Fibroblast of lung (primary cell): ENCODE results near the gene BORA.

Source experiments
- CTCF ChIP-seq, 2 donors: IDR thresholded peaks in 1 of 2; conservative IDR thresholded peaks in 1 of 2; 1 replicate in 1 of 2; 2 replicates in 1 of 2; pipeline ENCODE4 v1.5.1; 2011 to 2012; ENCODE audit warnings: low read length in 2 of 2, control low read depth in 1 of 2, inconsistent platforms in 1 of 2, low read depth in 1 of 2, mild to moderate bottlenecking in 1 of 2
- EZH2 ChIP-seq: IDR thresholded peaks from 2 replicates; pipeline ENCODE4 v1.5.1; 2012; ENCODE audit warnings: low read length, control low read depth, mild to moderate bottlenecking; ENCODE audit errors: missing control alignments

GRCh38 chr13:72727417-72728289 lies at the start of gene BORA, which contains the start of gene MZT1:
- TF ChIP-seq CTCF (conservative IDR thresholded peaks at IDR 0.05 in 1 of 2, IDR thresholded peaks at IDR 0.05 in 1 of 2; ENCODE audit: low read depth in 1 of 2, low read length in 2 of 2) (no peak), EZH2 (no peak)
